Activated CD8-positive, alpha-beta T cell treated with anti-CD3 and anti-CD28 coated beads for 36 hours (primary cell): ENCODE measurements around the gene TAF1C. TPM values are rescaled to one million over a fixed set of nuclear protein-coding genes. Genes with fewer than 3 reads are reported as not detected.
"Not testable (repeated sequence)": the region's sequence is repeated elsewhere in the genome, so short reads cannot be mapped to it uniquely, and the experiment has no call there.

Experiments used
- ATAC-seq: fragments of 200-7000 bp; cut with Tn5 transposase; one replicate; pipeline ENCODE4 v1.10.0; 2021; ENCODE audit warnings: mild to moderate bottlenecking, moderate library complexity
- CTCF ChIA-PET: fragments of 350-600 bp; sonication (Branson Sonifier 250); formaldehyde crosslinking; loops from one replicate; lab custom pipeline; 2021; ENCODE audit warnings: antibody characterized with exemption; lab: Charles Lee
- POLR2A ChIA-PET: fragments of 350-600 bp; sonication (Branson Sonifier 250); formaldehyde crosslinking; loops from one replicate; lab custom pipeline; 2021; ENCODE audit warnings: antibody characterized with exemption; lab: Charles Lee
- DNase-seq: peaks from one replicate; pipeline ENCODE4 v3.0.0-alpha.2; 2020
- H3K27ac Mint-ChIP-seq: one replicate; pipeline ENCODE4 v1.8.0; 2021; ENCODE audit warnings: mild to moderate bottlenecking, mixed read lengths
- H3K27me3 Mint-ChIP-seq: one replicate; pipeline ENCODE4 v1.8.0; 2021; ENCODE audit warnings: mixed read lengths
- H3K36me3 Mint-ChIP-seq: one replicate; pipeline ENCODE4 v1.8.0; 2021; ENCODE audit warnings: low read depth, mixed read lengths
- H3K4me1 Mint-ChIP-seq: one replicate; pipeline ENCODE4 v1.8.0; 2021; ENCODE audit warnings: low read depth, mixed read lengths
- H3K4me3 Mint-ChIP-seq: one replicate; pipeline ENCODE4 v1.8.0; 2021; ENCODE audit warnings: mild to moderate bottlenecking, moderate library complexity, mixed read lengths
- H3K9me3 Mint-ChIP-seq: one replicate; pipeline ENCODE4 v1.8.0; 2021; ENCODE audit warnings: mixed read lengths
- intact Hi-C: fragments of 100-400 bp; cut with micrococcal nuclease; formaldehyde crosslinking; loops from one replicate; pipeline ENCODE4 v1.10.0; 2022
- total RNA-seq, 2 experiments: library from RNA; stranded (reverse); gene quantifications; one replicate each; pipeline ENCODE4 v1.2.3, GENCODE V29; 2021
- TF ChIP-seq, protein P1 (sequence below): fragments of 200-600 bp; IDR thresholded peaks from one replicate; pipeline ENCODE4 v1.8.0; 2022; ENCODE audit warnings: antibody characterized with exemption, mild to moderate bottlenecking

TAF1C gene
- total RNA-seq, 2 experiments from 2014 or later = 59.3 to 62.6 TPM

DNA sequence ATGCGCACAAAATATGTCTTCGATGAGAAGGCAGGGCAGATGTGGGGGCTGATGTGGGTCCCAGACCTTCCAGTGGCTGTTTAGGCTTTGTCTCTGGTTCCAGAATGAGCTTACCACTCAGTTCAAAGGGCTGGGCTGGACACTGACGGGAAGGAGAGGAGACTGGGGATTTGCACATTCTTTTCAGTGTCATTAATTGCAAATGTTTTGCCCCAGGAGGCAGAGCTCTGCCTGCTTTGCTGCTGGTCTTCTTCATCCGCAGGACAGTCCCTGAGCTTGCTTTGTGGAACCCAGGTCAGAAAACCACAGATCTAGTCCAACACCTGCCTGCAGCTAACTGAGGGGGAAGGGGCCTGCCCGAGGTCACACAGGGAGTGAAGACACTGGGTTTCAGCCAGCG is 32.1 kb upstream of the TAF1C start:
- ChIA-PET CTCF (no interaction called here), POLR2A (no interaction called here)
- Mint-ChIP-seq H3K4me3 (no peak overlapping the region), H3K27ac (no peak overlapping the region), H3K9me3 (no peaks in the 10 kb centered on the region), H3K27me3 (no peaks in the 10 kb centered on the region), H3K4me1 (no peaks in the 10 kb centered on the region), H3K36me3 (no peaks in the 10 kb centered on the region)
- TF ChIP-seq, protein P1, sequence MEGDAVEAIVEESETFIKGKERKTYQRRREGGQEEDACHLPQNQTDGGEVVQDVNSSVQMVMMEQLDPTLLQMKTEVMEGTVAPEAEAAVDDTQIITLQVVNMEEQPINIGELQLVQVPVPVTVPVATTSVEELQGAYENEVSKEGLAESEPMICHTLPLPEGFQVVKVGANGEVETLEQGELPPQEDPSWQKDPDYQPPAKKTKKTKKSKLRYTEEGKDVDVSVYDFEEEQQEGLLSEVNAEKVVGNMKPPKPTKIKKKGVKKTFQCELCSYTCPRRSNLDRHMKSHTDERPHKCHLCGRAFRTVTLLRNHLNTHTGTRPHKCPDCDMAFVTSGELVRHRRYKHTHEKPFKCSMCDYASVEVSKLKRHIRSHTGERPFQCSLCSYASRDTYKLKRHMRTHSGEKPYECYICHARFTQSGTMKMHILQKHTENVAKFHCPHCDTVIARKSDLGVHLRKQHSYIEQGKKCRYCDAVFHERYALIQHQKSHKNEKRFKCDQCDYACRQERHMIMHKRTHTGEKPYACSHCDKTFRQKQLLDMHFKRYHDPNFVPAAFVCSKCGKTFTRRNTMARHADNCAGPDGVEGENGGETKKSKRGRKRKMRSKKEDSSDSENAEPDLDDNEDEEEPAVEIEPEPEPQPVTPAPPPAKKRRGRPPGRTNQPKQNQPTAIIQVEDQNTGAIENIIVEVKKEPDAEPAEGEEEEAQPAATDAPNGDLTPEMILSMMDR = no peak
- no peak for DNase-seq
- intact Hi-C loops = no loop called here
- ATAC-seq = no peak

DNA sequence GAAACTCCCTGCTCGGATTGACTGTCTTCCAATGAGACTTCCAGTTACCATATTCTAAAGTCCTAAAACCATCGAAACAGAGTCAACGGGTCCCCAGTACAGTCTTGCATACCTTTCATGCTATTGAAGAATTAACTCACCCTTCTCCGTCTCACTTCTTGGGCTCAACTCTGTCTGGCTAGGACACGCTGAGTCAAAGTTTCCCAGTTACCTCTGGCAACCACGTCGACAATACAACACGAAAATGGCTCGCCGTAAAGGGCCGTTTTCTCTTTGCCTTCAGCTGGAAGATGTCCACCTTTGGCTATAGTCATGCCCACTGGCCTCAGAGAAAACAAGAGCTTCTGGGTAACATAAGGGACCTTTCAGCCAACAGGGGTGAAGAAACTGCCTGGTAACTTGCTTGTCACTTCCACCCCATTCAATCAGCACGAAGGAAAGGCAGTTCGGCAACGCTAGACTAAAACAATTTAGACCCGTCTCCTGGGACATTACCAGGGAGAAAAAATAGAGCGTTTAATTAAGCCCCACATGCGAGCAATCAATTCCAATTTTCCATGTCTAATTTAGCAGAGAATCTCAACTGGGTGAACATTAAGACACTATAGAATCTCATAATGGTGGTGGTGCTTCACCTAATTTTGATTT is 31.4 kb upstream of the TAF1C start:
- Mint-ChIP-seq H3K27me3 (no peaks in the 10 kb centered on the region), H3K27ac (no peak overlapping the region), H3K4me1 (no peaks in the 10 kb centered on the region), H3K4me3 (no peak overlapping the region), H3K36me3 (no peaks in the 10 kb centered on the region), H3K9me3 (no peaks in the 10 kb centered on the region)
- TF ChIP-seq, protein P1 = no peak
- intact Hi-C loops = no loop called here
- no peak for DNase-seq
- POLR2A ChIA-PET = no interaction called here
- ATAC-seq = no peak
- CTCF ChIA-PET = no interaction called here

- H3K36me3 Mint-ChIP-seq, POLR2A ChIA-PET, intact Hi-C loops, H3K4me1 Mint-ChIP-seq, CTCF ChIA-PET, DNase-seq, H3K27me3 Mint-ChIP-seq, H3K9me3 Mint-ChIP-seq, H3K27ac Mint-ChIP-seq, ATAC-seq, H3K4me3 Mint-ChIP-seq: not testable (repeated sequence)
Measured at GRCh38 chr16:84216144-84216543, 29.3 kb upstream of the TAF1C start.

DNA sequence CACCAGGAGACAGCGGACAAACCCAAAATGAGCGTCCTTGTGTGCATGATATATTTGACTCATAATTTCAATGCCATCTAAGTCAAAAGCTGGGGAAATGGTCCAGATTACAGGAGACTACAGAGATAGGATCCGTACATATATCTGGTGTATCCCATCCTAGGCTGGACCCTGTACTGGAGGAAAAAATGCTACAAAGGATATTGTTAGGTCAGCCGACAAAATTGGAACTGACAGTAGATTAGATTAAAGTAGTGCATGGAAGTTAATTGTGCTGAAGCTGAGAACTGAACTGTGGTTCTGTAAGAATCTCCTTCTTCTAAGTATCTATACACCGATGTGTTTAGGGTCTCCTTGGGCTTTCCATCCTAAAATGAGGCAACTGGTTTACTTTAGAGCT is 28.7 kb upstream of the TAF1C start:
- POLR2A ChIA-PET = no interaction called here
- Mint-ChIP-seq H3K27ac (no peak overlapping the region), H3K36me3 (no peaks in the 10 kb centered on the region), H3K27me3 (no peaks in the 10 kb centered on the region), H3K4me1 (no peaks in the 10 kb centered on the region), H3K9me3 (no peaks in the 10 kb centered on the region), H3K4me3 (no peak overlapping the region)
- DNase-seq = no peak
- intact Hi-C loops = no loop called here
- CTCF ChIA-PET = interaction anchor here (0.6 kb wide), 1 partner anchor 576 kb away, joined by 3 read pairs; no protein-coding TSS in a partner anchor
- no peak for ATAC-seq
- TF ChIP-seq, protein P1 = no peak

DNA sequence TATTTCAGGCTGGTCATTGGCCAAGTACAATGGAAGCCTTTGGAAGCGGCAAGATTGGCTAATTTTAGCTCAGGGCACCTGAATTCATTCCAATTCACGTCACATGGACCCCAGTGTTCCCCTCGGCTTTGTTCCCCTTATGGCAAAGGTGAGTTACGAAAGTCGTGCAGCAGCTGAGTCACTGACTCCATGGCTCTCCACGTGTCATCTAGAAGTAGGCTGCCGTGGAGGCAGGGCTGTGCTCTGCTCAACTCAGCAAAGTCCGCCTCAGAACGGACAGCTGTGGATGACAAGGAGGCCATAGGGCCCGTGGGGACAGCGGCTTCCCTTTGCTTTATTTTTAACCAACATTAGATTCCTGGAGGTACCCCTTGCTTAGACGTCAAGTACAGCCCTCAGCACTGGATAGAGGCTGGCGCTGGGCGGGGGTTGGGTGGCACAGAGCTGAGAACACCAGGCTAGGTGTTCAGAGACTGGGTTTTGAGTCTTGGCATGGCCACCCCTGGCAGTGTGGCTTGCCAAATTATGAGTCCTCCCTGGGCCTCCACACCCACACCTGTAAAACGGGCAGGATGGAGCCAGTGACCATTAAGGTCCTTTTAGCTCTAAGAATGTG is 27.7 kb upstream of the TAF1C start:
- CTCF ChIA-PET = no interaction called here
- TF ChIP-seq, protein P1 = no peak
- H3K36me3 Mint-ChIP-seq = no peaks in the 10 kb centered on the region
- no peak overlapping the region for H3K27ac Mint-ChIP-seq
- no peak overlapping the region for H3K4me3 Mint-ChIP-seq
- DNase-seq (no peak), ATAC-seq (no peak)
- no peaks in the 10 kb centered on the region for H3K27me3 Mint-ChIP-seq
- no peaks in the 10 kb centered on the region for H3K9me3 Mint-ChIP-seq
- intact Hi-C loops = no loop called here
- POLR2A ChIA-PET = no interaction called here
- peaks cover 2% of the 10 kb centered on the region for H3K4me1 Mint-ChIP-seq
